ENCODE results near the gene MYL3.
"Not testable (repeated sequence)": the region's sequence is repeated elsewhere in the genome, so short reads cannot be mapped to it uniquely, and the experiment has no call there.

The MYL3 gene

GRCh38 chr3:46863261-46863782, at the start of gene MYL3:
TSS of gene MYL3 (minus strand) at chr3:46863444. CDS start at chr3:46863390, 54 bp downstream.
- no peak for DNase-seq

GRCh38 chr3:46912986-46913385, 49.7 kb upstream of the MYL3 start:
- DNase-seq: no peak

GRCh38 chr3:46910914-46911313, 47.7 kb upstream of the MYL3 start:
- not testable (repeated sequence) for DNase-seq

GRCh38 chr3:46910166-46910760, 47.0 kb upstream of the MYL3 start:
- DNase-seq: no peak

- peak; percentile 90 for DNase-seq
Measured at GRCh38 chr3:46909535-46910161, 46.4 kb upstream of the MYL3 start.

GRCh38 chr3:46908986-46909534, 45.8 kb upstream of the MYL3 start:
- DNase-seq: no peak

GRCh38 chr3:46908294-46908985, 45.2 kb upstream of the MYL3 start:
- no peak for DNase-seq

- no peak for DNase-seq
Measured at GRCh38 chr3:46907960-46908293, 44.7 kb upstream of the MYL3 start.

- DNase-seq: no peak
Measured at GRCh38 chr3:46907271-46907670, 44.0 kb upstream of the MYL3 start.

GRCh38 chr3:46906471-46907058, 43.3 kb upstream of the MYL3 start:
- no peak for DNase-seq

- no peak for DNase-seq
Measured at GRCh38 chr3:46905661-46906451, 42.6 kb upstream of the MYL3 start.

GRCh38 chr3:46905213-46905560, 41.9 kb upstream of the MYL3 start:
- no peak for DNase-seq

GRCh38 chr3:46904303-46905212, 41.3 kb upstream of the MYL3 start:
- DNase-seq: no peak

- no peak for DNase-seq
Measured at GRCh38 chr3:46903341-46904302, 40.4 kb upstream of the MYL3 start.

GRCh38 chr3:46902188-46902631, 39.0 kb upstream of the MYL3 start:
- no peak for DNase-seq

- DNase-seq: no peak
Measured at GRCh38 chr3:46901591-46902187, 38.4 kb upstream of the MYL3 start.

GRCh38 chr3:46901061-46901460, 37.8 kb upstream of the MYL3 start:
- no peak for DNase-seq

GRCh38 chr3:46900356-46900755, 37.1 kb upstream of the MYL3 start:
- DNase-seq: no peak

- DNase-seq: no peak
Measured at GRCh38 chr3:46900007-46900292, 36.7 kb upstream of the MYL3 start.

All from hematopoietic multipotent progenitor cell treated with erythropoietin and hydrocortisone succinate and interleukin-3 and kit ligand, for 6 days (in vitro differentiated cells).